Neural cell (in vitro differentiated cells): ENCODE results near the gene WDR5. TPM values are rescaled to one million over a fixed set of nuclear protein-coding genes. Genes with fewer than 3 reads are reported as not detected.
A peak's percentile ranks its signal among the peaks of the same experiment; 100 is the strongest.

Experiments used
- H2AFZ ChIP-seq: fragments of 200-600, 300-800 bp; sonication (generic), shearing (Covaris generic); 2 replicates; pipeline ENCODE4 v1.6.0; 2014; ENCODE audit warnings: low read depth, mild to moderate bottlenecking, antibody characterized with exemption, low read length, moderate library complexity
- H3F3A ChIP-seq: fragments of 200-600 bp; shearing (Covaris generic); 2 replicates; pipeline ENCODE4 v1.6.1; 2016; ENCODE audit warnings: mild to moderate bottlenecking, moderate library complexity, mixed read lengths, antibody characterized with exemption, low read length; ENCODE audit not compliant: insufficient read depth, poor library complexity, severe bottlenecking
- H3K27ac ChIP-seq: fragments of 200-600, 300-800 bp; sonication (generic), shearing (Covaris generic); 2 replicates; pipeline ENCODE4 v1.5.1; 2014; ENCODE audit warnings: mild to moderate bottlenecking, low read length, moderate library complexity
- H3K27me3 ChIP-seq: fragments of 300-800, 200-600 bp; sonication (generic), shearing (Covaris generic); 2 replicates; pipeline ENCODE4 v1.6.0; 2014; ENCODE audit warnings: mild to moderate bottlenecking, low read depth, low read length, moderate library complexity; ENCODE audit not compliant: insufficient read depth
- H3K36me3 ChIP-seq: fragments of 300-800, 200-600 bp; sonication (generic), shearing (Covaris generic); 2 replicates; pipeline ENCODE4 v1.5.1; 2014; ENCODE audit warnings: mild to moderate bottlenecking, antibody characterized with exemption, low read length, moderate library complexity; ENCODE audit not compliant: insufficient read depth
- H3K4me2 ChIP-seq: fragments of 300-800, 200-600 bp; sonication (generic), shearing (Covaris generic); 2 replicates; pipeline ENCODE4 v1.6.0; 2014; ENCODE audit warnings: mild to moderate bottlenecking, low read length
- H3K4me3 ChIP-seq: fragments of 300-800, 200-600 bp; sonication (generic), shearing (Covaris generic); 2 replicates; pipeline ENCODE4 v1.5.1; 2014; ENCODE audit warnings: mild to moderate bottlenecking, low read length, moderate library complexity
- H3K79me2 ChIP-seq: fragments of 200-600 bp; shearing (Covaris generic); replicated peaks from 2 replicates; pipeline ENCODE4 v1.6.0; 2014; ENCODE audit warnings: mild to moderate bottlenecking, low read length, moderate library complexity; ENCODE audit not compliant: insufficient read depth
- H3K9ac ChIP-seq: fragments of 300-800, 200-600 bp; sonication (generic), shearing (Covaris generic); 2 replicates; pipeline ENCODE4 v1.6.1; 2016; ENCODE audit warnings: mild to moderate bottlenecking, low read length, mixed read lengths
- H3K9me2 ChIP-seq: fragments of 200-600 bp; shearing (Covaris generic); 2 replicates; pipeline ENCODE4 v1.6.1; 2016; ENCODE audit warnings: mild to moderate bottlenecking, low read length, mixed read lengths; ENCODE audit not compliant: insufficient read depth
- H3K9me3 ChIP-seq: fragments of 200-600, 300-800 bp; sonication (generic), shearing (Covaris generic); 2 replicates; pipeline ENCODE4 v1.6.1; 2016; ENCODE audit warnings: mild to moderate bottlenecking, mixed run types, low read length, moderate library complexity, mixed read lengths
- H4K20me1 ChIP-seq: fragments of 200-600 bp; shearing (Covaris generic); 2 replicates; pipeline ENCODE4 v1.6.1; 2016; ENCODE audit warnings: mild to moderate bottlenecking, mixed run types; ENCODE audit not compliant: insufficient read depth
- EP300 ChIP-seq: fragments of 450-650 bp; conservative IDR thresholded peaks from 2 replicates; pipeline ENCODE4 v1.6.1; 2014; ENCODE audit warnings: antibody characterized with exemption, mild to moderate bottlenecking, moderate library complexity; ENCODE audit not compliant: poor library complexity, severe bottlenecking
- EZH2 ChIP-seq: fragments of 200-600, 300-800 bp; shearing (Covaris generic), sonication (generic); IDR thresholded peaks from 2 replicates; pipeline ENCODE4 v1.6.1; 2014; ENCODE audit warnings: antibody characterized with exemption, low read length, borderline replicate concordance, mild to moderate bottlenecking; ENCODE audit not compliant: insufficient read depth, poor library complexity, severe bottlenecking
- MXI1 ChIP-seq: fragments of 450-650 bp; conservative IDR thresholded peaks from 2 replicates; pipeline ENCODE4 v1.6.1; 2014; ENCODE audit warnings: antibody characterized with exemption, mild to moderate bottlenecking; ENCODE audit not compliant: poor library complexity, severe bottlenecking
- RAD21 ChIP-seq: fragments of 450-650 bp; conservative IDR thresholded peaks from 2 replicates; pipeline ENCODE4 v1.6.1; 2014; ENCODE audit warnings: antibody characterized with exemption, mild to moderate bottlenecking, moderate library complexity
- SMC3 ChIP-seq: fragments of 450-650 bp; conservative IDR thresholded peaks from 2 replicates; pipeline ENCODE4 v1.6.1; 2014; ENCODE audit warnings: antibody characterized with exemption, mild to moderate bottlenecking, moderate library complexity; ENCODE audit not compliant: poor library complexity
- TAF1 ChIP-seq: IDR thresholded peaks from 2 replicates; pipeline ENCODE4 v1.6.1; 2012; ENCODE audit warnings: low read depth
- polyA plus RNA-seq: library from polyadenylated mRNA; depleted of rRNA; stranded (reverse); fragments of >200 nt; gene quantifications from 2 replicates; pipeline ENCODE4 v1.2.3, GENCODE V29; 2014
- TF ChIP-seq, protein P1 (sequence below): IDR thresholded peaks from 2 replicates; pipeline ENCODE4 v1.6.1; 2012; ENCODE audit warnings: borderline replicate concordance
- TF ChIP-seq, protein P2 (sequence below): fragments of 450-650 bp; IDR thresholded peaks from 2 replicates; pipeline ENCODE4 v1.5.1; 2014; ENCODE audit warnings: antibody characterized with exemption, mild to moderate bottlenecking, moderate library complexity; ENCODE audit not compliant: poor library complexity, severe bottlenecking

Gene WDR5
- polyA plus RNA-seq, 1 donor from 2014 or later: 40.2 TPM

DNA sequence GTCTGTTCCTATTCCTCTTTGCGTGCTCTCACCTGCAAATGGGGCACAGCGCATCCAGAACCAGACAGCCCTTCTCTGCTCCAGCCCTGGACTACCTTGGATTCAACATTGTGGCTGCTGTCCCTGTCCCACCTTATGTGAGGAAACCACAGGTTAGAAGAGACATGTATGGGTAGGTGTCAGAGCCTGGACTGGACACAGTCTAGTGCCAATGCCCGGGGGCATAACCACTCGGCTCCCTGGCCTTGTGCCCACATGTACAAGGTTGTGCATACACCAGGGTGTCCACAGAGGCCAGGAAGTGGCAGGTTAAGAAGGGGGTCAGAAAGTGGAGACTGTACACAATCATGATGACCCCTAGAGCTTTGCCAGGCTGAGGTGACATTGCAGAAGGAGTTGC is 45.9 kb upstream of the WDR5 start:
- H3K79me2 ChIP-seq: no peaks in the 10 kb centered on the region
- no peak overlapping the region for H3K4me3 ChIP-seq
- H3K9ac ChIP-seq: no peak overlapping the region
- H3K36me3 ChIP-seq: no peaks in the 10 kb centered on the region
- no peaks in the 10 kb centered on the region for H3K9me3 ChIP-seq
- TF ChIP-seq EZH2: no peak
- TF ChIP-seq TAF1: no peak
- TF ChIP-seq, protein P1, sequence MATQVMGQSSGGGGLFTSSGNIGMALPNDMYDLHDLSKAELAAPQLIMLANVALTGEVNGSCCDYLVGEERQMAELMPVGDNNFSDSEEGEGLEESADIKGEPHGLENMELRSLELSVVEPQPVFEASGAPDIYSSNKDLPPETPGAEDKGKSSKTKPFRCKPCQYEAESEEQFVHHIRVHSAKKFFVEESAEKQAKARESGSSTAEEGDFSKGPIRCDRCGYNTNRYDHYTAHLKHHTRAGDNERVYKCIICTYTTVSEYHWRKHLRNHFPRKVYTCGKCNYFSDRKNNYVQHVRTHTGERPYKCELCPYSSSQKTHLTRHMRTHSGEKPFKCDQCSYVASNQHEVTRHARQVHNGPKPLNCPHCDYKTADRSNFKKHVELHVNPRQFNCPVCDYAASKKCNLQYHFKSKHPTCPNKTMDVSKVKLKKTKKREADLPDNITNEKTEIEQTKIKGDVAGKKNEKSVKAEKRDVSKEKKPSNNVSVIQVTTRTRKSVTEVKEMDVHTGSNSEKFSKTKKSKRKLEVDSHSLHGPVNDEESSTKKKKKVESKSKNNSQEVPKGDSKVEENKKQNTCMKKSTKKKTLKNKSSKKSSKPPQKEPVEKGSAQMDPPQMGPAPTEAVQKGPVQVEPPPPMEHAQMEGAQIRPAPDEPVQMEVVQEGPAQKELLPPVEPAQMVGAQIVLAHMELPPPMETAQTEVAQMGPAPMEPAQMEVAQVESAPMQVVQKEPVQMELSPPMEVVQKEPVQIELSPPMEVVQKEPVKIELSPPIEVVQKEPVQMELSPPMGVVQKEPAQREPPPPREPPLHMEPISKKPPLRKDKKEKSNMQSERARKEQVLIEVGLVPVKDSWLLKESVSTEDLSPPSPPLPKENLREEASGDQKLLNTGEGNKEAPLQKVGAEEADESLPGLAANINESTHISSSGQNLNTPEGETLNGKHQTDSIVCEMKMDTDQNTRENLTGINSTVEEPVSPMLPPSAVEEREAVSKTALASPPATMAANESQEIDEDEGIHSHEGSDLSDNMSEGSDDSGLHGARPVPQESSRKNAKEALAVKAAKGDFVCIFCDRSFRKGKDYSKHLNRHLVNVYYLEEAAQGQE: no peak
- TF ChIP-seq, protein P2, sequence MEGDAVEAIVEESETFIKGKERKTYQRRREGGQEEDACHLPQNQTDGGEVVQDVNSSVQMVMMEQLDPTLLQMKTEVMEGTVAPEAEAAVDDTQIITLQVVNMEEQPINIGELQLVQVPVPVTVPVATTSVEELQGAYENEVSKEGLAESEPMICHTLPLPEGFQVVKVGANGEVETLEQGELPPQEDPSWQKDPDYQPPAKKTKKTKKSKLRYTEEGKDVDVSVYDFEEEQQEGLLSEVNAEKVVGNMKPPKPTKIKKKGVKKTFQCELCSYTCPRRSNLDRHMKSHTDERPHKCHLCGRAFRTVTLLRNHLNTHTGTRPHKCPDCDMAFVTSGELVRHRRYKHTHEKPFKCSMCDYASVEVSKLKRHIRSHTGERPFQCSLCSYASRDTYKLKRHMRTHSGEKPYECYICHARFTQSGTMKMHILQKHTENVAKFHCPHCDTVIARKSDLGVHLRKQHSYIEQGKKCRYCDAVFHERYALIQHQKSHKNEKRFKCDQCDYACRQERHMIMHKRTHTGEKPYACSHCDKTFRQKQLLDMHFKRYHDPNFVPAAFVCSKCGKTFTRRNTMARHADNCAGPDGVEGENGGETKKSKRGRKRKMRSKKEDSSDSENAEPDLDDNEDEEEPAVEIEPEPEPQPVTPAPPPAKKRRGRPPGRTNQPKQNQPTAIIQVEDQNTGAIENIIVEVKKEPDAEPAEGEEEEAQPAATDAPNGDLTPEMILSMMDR: no peak
- TF ChIP-seq MXI1: no peak
- no peak for TF ChIP-seq RAD21
- no peak for TF ChIP-seq SMC3
- H4K20me1 ChIP-seq: no peaks in the 10 kb centered on the region
- no peak overlapping the region for H3K27ac ChIP-seq
- no peak overlapping the region for H2AFZ ChIP-seq
- no peak overlapping the region for H3K4me2 ChIP-seq
- H3F3A ChIP-seq: no peaks in the 10 kb centered on the region
- no peaks in the 10 kb centered on the region for H3K27me3 ChIP-seq
- H3K9me2 ChIP-seq: no peaks in the 10 kb centered on the region

DNA sequence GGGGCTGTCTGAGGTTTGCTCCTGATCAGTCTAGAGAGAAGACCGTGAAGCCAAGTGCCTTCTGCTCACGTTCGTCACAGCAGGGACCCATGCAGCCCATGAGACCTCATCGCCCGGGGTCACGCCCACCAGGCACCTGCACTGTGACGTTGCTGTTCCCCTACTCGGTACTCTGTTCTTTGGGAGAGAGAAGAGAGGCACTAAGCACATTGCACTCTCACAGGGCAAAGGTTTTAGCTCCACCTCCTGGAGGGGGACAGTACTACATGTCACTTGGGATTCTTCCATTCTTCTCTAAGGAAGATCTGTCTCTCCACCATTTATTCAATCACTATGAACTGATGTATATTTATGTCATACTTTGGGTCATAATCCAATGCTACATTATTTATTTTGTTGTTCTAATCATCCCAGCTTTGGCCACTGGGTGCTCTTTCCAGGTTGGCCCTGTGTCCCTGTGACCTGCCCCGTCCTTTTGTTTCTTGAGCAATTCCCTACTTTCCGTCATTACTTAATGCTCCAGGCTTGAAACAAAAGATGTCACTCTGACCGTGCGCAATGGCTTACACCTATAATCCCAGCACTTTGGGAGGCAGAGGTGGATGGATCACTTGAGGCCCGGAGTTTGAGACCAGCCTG is 36.6 kb upstream of the WDR5 start:
- no peaks in the 10 kb centered on the region for H3K9me2 ChIP-seq
- no peaks in the 10 kb centered on the region for H3K27me3 ChIP-seq
- no peaks in the 10 kb centered on the region for H3K36me3 ChIP-seq
- H3K27ac ChIP-seq: no peak overlapping the region
- H3K79me2 ChIP-seq: no peaks in the 10 kb centered on the region
- H2AFZ ChIP-seq: no peak overlapping the region
- TF ChIP-seq, protein P2: peak; percentile 29
- TF ChIP-seq EP300: no peak
- no peak for TF ChIP-seq TAF1
- no peaks in the 10 kb centered on the region for H3F3A ChIP-seq
- H4K20me1 ChIP-seq: no peaks in the 10 kb centered on the region
- no peak overlapping the region for H3K4me3 ChIP-seq
- no peak overlapping the region for H3K4me2 ChIP-seq
- no peaks in the 10 kb centered on the region for H3K9me3 ChIP-seq
- H3K9ac ChIP-seq: no peak overlapping the region
